Fibroblast of lung (primary cell): ENCODE results near the gene SEMA4G. TPM values are rescaled to one million over a fixed set of nuclear protein-coding genes. Genes with fewer than 3 reads are reported as not detected.

Experiments
- DNase-seq, 2 donors: peaks; one replicate each; pipeline versions ENCODE4 v3.0.0 to v3.0.0-alpha.2; 2010; ENCODE audit warnings: low read depth in 2 of 2
- H2AFZ ChIP-seq: 2 replicates; pipeline ENCODE4 v1.5.1; 2012; ENCODE audit warnings: low read length, control low read depth, inconsistent platforms
- H3K27ac ChIP-seq: 2 replicates; pipeline ENCODE4 v1.5.1; 2011; ENCODE audit warnings: low read length, control low read depth; ENCODE audit not compliant: insufficient read depth
- H3K27me3 ChIP-seq: 2 replicates; pipeline ENCODE4 v1.5.1; 2011; ENCODE audit warnings: mild to moderate bottlenecking, low read length; ENCODE audit not compliant: control insufficient read depth, insufficient read depth
- H3K36me3 ChIP-seq: 2 replicates; pipeline ENCODE4 v1.5.1; 2011; ENCODE audit warnings: low read length; ENCODE audit not compliant: control insufficient read depth, insufficient read depth
- H3K4me1 ChIP-seq: 2 replicates; pipeline ENCODE4 v1.5.1; 2011; ENCODE audit warnings: low read length; ENCODE audit not compliant: control insufficient read depth, insufficient read depth; ENCODE audit errors: extremely low read depth
- H3K4me2 ChIP-seq: 2 replicates; pipeline ENCODE4 v1.5.1; 2011; ENCODE audit warnings: low read length, control low read depth; ENCODE audit not compliant: insufficient read depth; ENCODE audit errors: extremely low read depth
- H3K4me3 ChIP-seq, 4 experiments: fragments of 200-600 bp in 1 of 4; sonication (generic) in 1 of 4; replicated peaks in 1 of 4; 2 replicates each; pipeline ENCODE4 v1.5.1; 2011 to 2016; ENCODE audit warnings: low read length in 4 of 4, low read depth in 3 of 4, mild to moderate bottlenecking in 3 of 4, control low read depth in 2 of 4, inconsistent platforms in 1 of 4, mixed read lengths in 1 of 4; ENCODE audit not compliant: insufficient read depth in 1 of 4; ENCODE audit errors: control extremely low read depth in 1 of 4
- H3K79me2 ChIP-seq: 2 replicates; pipeline ENCODE4 v1.5.1; 2012; ENCODE audit warnings: mild to moderate bottlenecking, low read length, inconsistent platforms; ENCODE audit not compliant: control insufficient read depth, insufficient read depth
- H3K9ac ChIP-seq: 2 replicates; pipeline ENCODE4 v1.5.1; 2011; ENCODE audit warnings: mild to moderate bottlenecking, low read length, control low read depth; ENCODE audit not compliant: insufficient read depth
- H3K9me3 ChIP-seq: 2 replicates; pipeline ENCODE4 v1.5.1; 2012; ENCODE audit warnings: low read depth, low read length; ENCODE audit not compliant: control insufficient read depth, insufficient read depth
- H4K20me1 ChIP-seq: 2 replicates; pipeline ENCODE4 v1.5.1; 2011; ENCODE audit warnings: low read length; ENCODE audit not compliant: control insufficient read depth, insufficient read depth; ENCODE audit errors: extremely low read depth
- EZH2 ChIP-seq: IDR thresholded peaks from 2 replicates; pipeline ENCODE4 v1.5.1; 2012; ENCODE audit warnings: low read length, control low read depth, mild to moderate bottlenecking; ENCODE audit errors: missing control alignments
- polyA plus RNA-seq, 2 donors: library from polyadenylated mRNA; depleted of rRNA in 1 of 2; stranded (reverse) in 1 of 2; unstranded in 1 of 2; fragments of >200 nt; gene quantifications; 2 replicates each; pipeline ENCODE4 v1.2.1, GENCODE V29; 2011 to 2012; ENCODE audit warnings: missing spikeins in 1 of 2
- total RNA-seq: library from RNA; depleted of rRNA; stranded (reverse); fragments of >200 nt; gene quantifications from 2 replicates; pipeline ENCODE4 v1.2.1, GENCODE V29; 2014
- TF ChIP-seq, protein P1 (sequence below), 2 donors: IDR thresholded peaks in 1 of 2; conservative IDR thresholded peaks in 1 of 2; 1 replicate in 1 of 2; 2 replicates in 1 of 2; pipeline ENCODE4 v1.5.1; 2011 to 2012; ENCODE audit warnings: low read length in 2 of 2, control low read depth in 1 of 2, inconsistent platforms in 1 of 2, low read depth in 1 of 2, mild to moderate bottlenecking in 1 of 2

The SEMA4G gene
- total and polyA plus RNA-seq, 2 donors (not counting 1 experiment from before 2014, with no cell fraction given), result 1.8 to 3.2 TPM

DNA sequence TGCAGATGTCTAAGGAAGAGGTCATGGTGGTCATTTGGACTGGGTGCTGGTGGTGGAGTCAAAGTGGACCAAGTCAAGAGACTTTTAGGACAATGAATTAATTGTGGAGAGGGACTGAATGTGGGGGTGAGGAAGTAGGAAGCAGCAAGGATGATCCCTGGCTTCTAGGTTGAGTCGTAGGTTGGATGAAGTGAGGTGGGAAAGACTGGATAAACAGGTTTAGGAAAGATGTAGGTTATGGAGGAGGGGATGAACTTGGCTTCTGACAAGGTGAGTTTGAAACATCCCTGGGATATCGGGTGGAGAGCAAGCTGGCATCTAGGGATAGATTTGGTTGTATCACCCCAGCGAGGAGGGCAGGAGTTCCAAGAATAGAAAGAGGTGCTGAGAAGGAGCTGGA lies 7.6 kb downstream of the SEMA4G start:
- Histone ChIP-seq H3K9ac (no peak overlapping the region), H3K79me2 (no peaks in the 10 kb centered on the region), H3K27ac (no peak overlapping the region), H3K27me3 (no peaks in the 10 kb centered on the region), H3K9me3 (no peaks in the 10 kb centered on the region), H2AFZ (no peak overlapping the region), H3K4me2 (no peak overlapping the region), H3K36me3 (peaks cover 6% of the 10 kb centered on the region), H4K20me1 (no peaks in the 10 kb centered on the region), H3K4me1 (no peaks in the 10 kb centered on the region), H3K4me3 (no peak overlapping the region)
- TF ChIP-seq, protein P1, sequence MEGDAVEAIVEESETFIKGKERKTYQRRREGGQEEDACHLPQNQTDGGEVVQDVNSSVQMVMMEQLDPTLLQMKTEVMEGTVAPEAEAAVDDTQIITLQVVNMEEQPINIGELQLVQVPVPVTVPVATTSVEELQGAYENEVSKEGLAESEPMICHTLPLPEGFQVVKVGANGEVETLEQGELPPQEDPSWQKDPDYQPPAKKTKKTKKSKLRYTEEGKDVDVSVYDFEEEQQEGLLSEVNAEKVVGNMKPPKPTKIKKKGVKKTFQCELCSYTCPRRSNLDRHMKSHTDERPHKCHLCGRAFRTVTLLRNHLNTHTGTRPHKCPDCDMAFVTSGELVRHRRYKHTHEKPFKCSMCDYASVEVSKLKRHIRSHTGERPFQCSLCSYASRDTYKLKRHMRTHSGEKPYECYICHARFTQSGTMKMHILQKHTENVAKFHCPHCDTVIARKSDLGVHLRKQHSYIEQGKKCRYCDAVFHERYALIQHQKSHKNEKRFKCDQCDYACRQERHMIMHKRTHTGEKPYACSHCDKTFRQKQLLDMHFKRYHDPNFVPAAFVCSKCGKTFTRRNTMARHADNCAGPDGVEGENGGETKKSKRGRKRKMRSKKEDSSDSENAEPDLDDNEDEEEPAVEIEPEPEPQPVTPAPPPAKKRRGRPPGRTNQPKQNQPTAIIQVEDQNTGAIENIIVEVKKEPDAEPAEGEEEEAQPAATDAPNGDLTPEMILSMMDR (conservative IDR thresholded peaks at IDR 0.05 in 1 of 2, IDR thresholded peaks at IDR 0.05 in 1 of 2; ENCODE audit: low read depth in 1 of 2, low read length in 2 of 2), result no peak
- no peak for TF ChIP-seq EZH2
- DNase-seq, result no peak

DNA sequence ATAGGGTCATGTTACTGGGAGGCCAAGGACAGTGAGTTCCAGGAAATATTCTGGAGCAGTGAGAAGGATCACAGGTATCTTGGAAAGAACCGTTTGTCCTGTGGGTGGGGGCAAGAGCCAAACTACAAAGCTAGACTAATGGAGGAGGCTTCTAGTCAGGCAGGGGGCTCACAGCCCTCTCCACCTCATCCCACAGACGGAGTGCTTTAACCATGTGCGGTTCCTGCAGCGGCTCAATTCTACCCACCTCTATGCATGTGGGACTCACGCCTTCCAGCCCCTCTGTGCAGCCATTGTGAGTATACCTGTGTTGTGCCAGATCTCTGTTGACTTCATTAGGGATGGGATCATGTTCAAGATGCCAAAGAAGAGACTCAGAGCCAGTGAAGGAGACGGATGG lies 8.1 kb downstream of the SEMA4G start:
- Histone ChIP-seq H3K9ac (no peak overlapping the region), H3K9me3 (no peaks in the 10 kb centered on the region), H3K79me2 (no peaks in the 10 kb centered on the region), H3K4me1 (no peaks in the 10 kb centered on the region), H3K4me2 (no peak overlapping the region), H3K27me3 (no peaks in the 10 kb centered on the region), H3K27ac (no peak overlapping the region), H3K36me3 (peaks cover 6% of the 10 kb centered on the region), H4K20me1 (no peaks in the 10 kb centered on the region), H2AFZ (no peak overlapping the region), H3K4me3 (no peak overlapping the region)
- DNase-seq, result no peak
- TF ChIP-seq, protein P1 (conservative IDR thresholded peaks at IDR 0.05 in 1 of 2, IDR thresholded peaks at IDR 0.05 in 1 of 2; ENCODE audit: low read depth in 1 of 2, low read length in 2 of 2), result no peak
- TF ChIP-seq EZH2, result no peak

DNA sequence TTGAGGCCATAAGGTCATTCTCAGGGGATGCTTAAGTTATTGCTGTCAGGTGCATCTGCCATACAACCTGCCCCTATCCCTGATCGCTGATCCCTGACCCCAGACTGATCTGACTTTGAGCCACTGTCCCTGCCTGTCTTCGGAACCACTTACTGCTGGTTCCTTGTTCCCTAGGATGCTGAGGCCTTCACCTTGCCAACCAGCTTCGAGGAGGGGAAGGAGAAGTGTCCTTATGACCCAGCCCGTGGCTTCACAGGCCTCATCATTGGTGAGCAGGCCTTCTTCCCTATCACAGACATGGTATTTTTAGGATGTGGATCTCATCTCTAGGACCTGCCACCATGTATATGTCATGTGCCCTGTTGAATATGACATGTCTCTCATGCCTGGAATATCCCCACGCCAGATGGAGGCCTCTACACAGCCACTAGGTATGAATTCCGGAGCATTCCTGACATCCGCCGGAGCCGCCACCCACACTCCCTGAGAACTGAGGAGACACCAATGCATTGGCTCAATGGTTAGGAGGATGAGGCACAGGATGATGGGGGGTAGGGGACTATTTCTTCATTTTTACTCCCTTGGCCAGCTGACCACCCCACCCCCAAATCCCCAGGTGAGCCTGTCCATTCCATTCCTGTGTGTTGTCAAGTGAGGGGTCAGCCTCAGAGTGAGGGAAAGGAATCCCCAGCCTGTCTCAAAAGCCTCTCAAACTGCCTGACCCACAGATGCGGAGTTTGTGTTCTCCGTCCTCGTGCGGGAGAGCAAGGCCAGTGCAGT lies 9.0 kb downstream of the SEMA4G start:
- no peaks in the 10 kb centered on the region for H4K20me1 ChIP-seq
- H3K4me1 ChIP-seq, result no peaks in the 10 kb centered on the region
- no peak overlapping the region for H3K27ac ChIP-seq
- peaks cover 6% of the 10 kb centered on the region for H3K36me3 ChIP-seq
- no peak for TF ChIP-seq EZH2
- TF ChIP-seq, protein P1 (conservative IDR thresholded peaks at IDR 0.05 in 1 of 2, IDR thresholded peaks at IDR 0.05 in 1 of 2; ENCODE audit: low read depth in 1 of 2, low read length in 2 of 2), result no peak
- DNase-seq, result no peak
- H3K79me2 ChIP-seq, result no peaks in the 10 kb centered on the region
- H3K9me3 ChIP-seq, result no peaks in the 10 kb centered on the region
- no peak overlapping the region for H2AFZ ChIP-seq
- no peak overlapping the region for H3K4me3 ChIP-seq
- no peaks in the 10 kb centered on the region for H3K27me3 ChIP-seq
- no peak overlapping the region for H3K9ac ChIP-seq
- H3K4me2 ChIP-seq, result no peak overlapping the region
